ENCODE results near the gene B3GAT2.
A peak's percentile ranks its signal among the peaks of the same experiment; 100 is the strongest.
"Not testable (repeated sequence)": the region's sequence is repeated elsewhere in the genome, so short reads cannot be mapped to it uniquely, and the experiment has no call there.

B3GAT2 gene

GRCh38 chr6:70956451-70957283 is at the start of gene B3GAT2:
TSS of gene B3GAT2 (minus strand) at chr6:70957060. CDS start at chr6:70956429, 631 bp downstream.
- DNase-seq: no peak

GRCh38 chr6:70998148-70998547 is 41.3 kb upstream of the B3GAT2 start:
- no peak for DNase-seq

- DNase-seq: no peak
These were observed 40.5 kb upstream of the B3GAT2 start for GRCh38 chr6:70997379-70997778.

- no peak for DNase-seq
These were observed 39.2 kb upstream of the B3GAT2 start for GRCh38 chr6:70996106-70996505.

GRCh38 chr6:70995411-70995810 is 38.6 kb upstream of the B3GAT2 start:
- no peak for DNase-seq

GRCh38 chr6:70991253-70991652 is 34.4 kb upstream of the B3GAT2 start:
- no peak for DNase-seq

GRCh38 chr6:70985156-70985555 is 28.3 kb upstream of the B3GAT2 start:
- no peak for DNase-seq

- no peak for DNase-seq
These were observed 25.9 kb upstream of the B3GAT2 start for GRCh38 chr6:70982747-70983146.

- DNase-seq: no peak
These were observed 23.9 kb upstream of the B3GAT2 start for GRCh38 chr6:70980727-70981126.

GRCh38 chr6:70973604-70974003 is 16.7 kb upstream of the B3GAT2 start:
- no peak for DNase-seq

- DNase-seq: no peak
These were observed 10.2 kb upstream of the B3GAT2 start for GRCh38 chr6:70967049-70967448.

- DNase-seq: no peak
These were observed 391 bp upstream of the B3GAT2 start for GRCh38 chr6:70957284-70957617.

GRCh38 chr6:70956191-70956450 is 739 bp downstream of the B3GAT2 start:
- DNase-seq: no peak

- DNase-seq: peak; percentile 76 to 89
These were observed 1.2 kb downstream of the B3GAT2 start for GRCh38 chr6:70955441-70956190.

GRCh38 chr6:70954750-70955149 is 2.1 kb downstream of the B3GAT2 start:
- no peak for DNase-seq

- no peak for DNase-seq
These were observed 2.7 kb downstream of the B3GAT2 start for GRCh38 chr6:70954176-70954575.

- no peak for DNase-seq
These were observed 4.2 kb downstream of the B3GAT2 start for GRCh38 chr6:70952608-70953165.

- DNase-seq: not testable (repeated sequence)
These were observed 12.5 kb downstream of the B3GAT2 start for GRCh38 chr6:70944321-70944720.

- DNase-seq: no peak
These were observed 23.0 kb downstream of the B3GAT2 start for GRCh38 chr6:70933853-70934252.

GRCh38 chr6:70905742-70906141 is 51.1 kb downstream of the B3GAT2 start:
- no peak for DNase-seq

GRCh38 chr6:70903665-70904452 is 53.0 kb downstream of the B3GAT2 start:
- no peak for DNase-seq

- no peak for DNase-seq
These were observed 55.5 kb downstream of the B3GAT2 start for GRCh38 chr6:70901324-70901723.

GRCh38 chr6:70900047-70900446 is 56.8 kb downstream of the B3GAT2 start:
- no peak for DNase-seq

All from stimulated activated CD4-positive, alpha-beta T cell treated with anti-CD3 and anti-CD28 coated beads, Interleukin-4, amount 100 ng/mL, for 4 hours (primary cell).